ENCODE results near the gene CPT1B.
"Not testable (repeated sequence)": the region's sequence is repeated elsewhere in the genome, so short reads cannot be mapped to it uniquely, and the experiment has no call there.

Gene CPT1B

DNA sequence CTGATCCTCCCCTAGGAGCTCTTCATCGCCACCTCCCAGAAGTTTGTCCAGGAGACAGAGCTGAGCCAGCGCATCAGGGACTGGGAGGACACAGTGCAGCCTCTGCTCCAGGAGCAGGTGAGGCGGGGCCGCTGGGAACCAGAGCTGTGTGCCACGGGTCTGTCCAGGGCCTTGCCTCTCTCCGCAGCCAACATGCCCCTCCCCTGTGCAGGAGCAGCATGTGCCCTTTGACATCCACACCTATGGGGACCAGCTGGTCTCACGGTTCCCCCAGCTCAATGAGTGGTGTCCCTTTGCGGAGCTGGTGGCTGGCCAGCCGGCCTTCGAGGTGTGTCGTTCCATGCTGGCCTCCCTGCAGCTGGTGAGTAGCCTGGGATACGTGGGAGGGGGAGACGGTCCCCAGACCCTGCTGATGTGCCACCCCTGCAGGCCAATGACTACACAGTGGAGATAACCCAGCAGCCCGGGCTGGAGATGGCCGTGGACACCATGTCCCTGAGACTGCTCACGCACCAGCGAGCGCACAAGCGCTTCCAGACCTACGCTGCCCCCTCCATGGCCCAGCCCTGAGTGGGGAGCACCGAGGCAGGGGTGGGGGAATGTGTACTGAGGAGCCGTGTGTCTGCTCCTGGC is 55.3 kb downstream of the CPT1B start:
- DNase-seq (ENCODE audit: low spot score), result no peak
- ChIA-PET CTCF (no interaction called here), POLR2A (ENCODE audit: low non-redundant PET) (no interaction called here)
- peak overlapping the region; percentile 97 for H3K27ac ChIP-seq
- TF ChIP-seq, protein P1, sequence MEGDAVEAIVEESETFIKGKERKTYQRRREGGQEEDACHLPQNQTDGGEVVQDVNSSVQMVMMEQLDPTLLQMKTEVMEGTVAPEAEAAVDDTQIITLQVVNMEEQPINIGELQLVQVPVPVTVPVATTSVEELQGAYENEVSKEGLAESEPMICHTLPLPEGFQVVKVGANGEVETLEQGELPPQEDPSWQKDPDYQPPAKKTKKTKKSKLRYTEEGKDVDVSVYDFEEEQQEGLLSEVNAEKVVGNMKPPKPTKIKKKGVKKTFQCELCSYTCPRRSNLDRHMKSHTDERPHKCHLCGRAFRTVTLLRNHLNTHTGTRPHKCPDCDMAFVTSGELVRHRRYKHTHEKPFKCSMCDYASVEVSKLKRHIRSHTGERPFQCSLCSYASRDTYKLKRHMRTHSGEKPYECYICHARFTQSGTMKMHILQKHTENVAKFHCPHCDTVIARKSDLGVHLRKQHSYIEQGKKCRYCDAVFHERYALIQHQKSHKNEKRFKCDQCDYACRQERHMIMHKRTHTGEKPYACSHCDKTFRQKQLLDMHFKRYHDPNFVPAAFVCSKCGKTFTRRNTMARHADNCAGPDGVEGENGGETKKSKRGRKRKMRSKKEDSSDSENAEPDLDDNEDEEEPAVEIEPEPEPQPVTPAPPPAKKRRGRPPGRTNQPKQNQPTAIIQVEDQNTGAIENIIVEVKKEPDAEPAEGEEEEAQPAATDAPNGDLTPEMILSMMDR (conservative IDR thresholded peaks at IDR 0.05; ENCODE audit: low read depth), result no peak

DNA sequence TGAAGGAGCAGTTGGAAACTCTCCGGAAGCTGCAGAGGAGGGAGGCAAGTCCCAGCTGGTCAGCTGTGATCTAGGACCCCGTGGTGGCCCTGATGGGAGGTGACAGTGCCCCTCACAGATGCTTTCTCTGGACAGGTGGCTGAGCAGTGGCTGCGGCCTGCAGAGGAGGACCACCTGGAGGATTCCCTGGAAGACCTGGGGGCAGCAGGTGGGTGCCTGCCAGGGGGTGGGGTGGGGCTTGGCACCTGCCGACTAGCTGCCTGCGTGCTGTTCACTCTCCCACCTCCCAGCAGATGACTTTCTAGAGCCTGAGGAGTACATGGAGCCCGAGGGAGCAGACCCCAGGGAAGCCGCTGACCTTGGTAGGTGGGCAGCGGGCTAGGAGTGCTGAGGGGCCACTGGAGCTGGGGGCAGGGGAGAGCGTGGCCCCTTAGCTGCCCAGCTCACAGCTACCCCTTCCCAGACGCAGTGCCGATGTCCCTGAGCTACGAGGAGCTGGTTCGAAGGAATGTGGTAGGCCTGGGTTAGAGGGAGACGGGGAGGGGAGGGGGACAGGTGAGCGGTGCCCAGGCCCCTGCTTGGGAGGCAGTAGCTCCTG is 55.9 kb downstream of the CPT1B start:
- TF ChIP-seq, protein P1 (conservative IDR thresholded peaks at IDR 0.05; ENCODE audit: low read depth), result no peak
- no peak for DNase-seq (ENCODE audit: low spot score)
- H3K27ac ChIP-seq, result peak overlapping the region; percentile 97
- ChIA-PET CTCF (no interaction called here), POLR2A (ENCODE audit: low non-redundant PET) (no interaction called here)

DNA sequence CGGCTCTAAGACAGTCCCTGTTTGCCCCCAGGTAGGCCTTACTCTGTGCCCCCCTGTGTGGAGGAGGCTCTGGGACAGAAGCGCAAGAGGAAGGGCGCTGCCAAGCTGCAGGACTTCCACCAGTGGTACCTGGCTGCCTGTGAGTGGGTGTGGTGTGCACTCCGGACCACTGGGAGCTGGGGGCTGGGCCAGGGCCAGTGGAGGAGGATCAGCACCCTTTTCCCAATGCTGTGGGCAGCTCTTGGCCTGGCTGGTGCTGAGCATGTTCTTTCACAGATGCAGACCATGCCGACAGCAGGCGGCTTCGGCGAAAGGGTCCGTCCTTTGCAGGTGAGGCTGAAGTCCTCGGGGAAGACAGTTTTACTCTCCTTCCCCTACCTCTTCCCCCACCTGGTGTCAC is 56.5 kb downstream of the CPT1B start:
- POLR2A ChIA-PET (ENCODE audit: low non-redundant PET), result no interaction called here
- H3K27ac ChIP-seq, result peak overlapping the region; percentile 97; the same call in 1 of the 2 replicates
- TF ChIP-seq, protein P1 (conservative IDR thresholded peaks at IDR 0.05; ENCODE audit: low read depth), result no peak
- CTCF ChIA-PET, result no interaction called here
- DNase-seq (ENCODE audit: low spot score), result no peak

DNA sequence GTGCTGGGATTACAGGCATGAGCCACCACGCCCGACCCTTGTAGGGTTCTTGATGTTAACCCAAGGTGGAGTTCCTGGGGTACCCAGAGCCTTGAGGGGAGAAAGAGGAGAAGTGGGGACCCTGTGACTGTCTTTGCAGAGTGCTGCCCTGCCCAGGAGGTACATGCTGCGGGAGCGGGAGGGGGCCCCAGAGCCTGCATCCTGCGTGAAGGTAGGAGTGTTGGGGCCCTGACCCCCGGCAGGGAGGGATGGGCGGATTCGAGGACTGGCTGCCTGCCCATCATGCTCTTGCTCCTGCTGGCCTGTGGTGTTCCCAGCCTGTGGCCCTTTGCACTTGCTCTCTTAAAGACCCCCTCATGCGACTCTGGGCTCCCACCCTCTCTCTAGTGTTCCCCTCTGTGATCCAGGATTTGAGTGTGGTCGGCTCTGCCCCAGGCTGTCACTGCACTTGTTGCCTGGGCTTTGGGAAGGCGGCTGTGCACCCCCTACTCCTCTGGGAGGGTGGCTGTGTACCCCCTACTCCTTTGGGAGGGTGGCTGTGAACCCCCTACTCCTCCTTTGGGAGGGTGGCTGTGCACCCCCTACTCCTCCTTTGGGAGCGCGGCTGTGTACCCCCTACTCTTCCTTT is 57.3 kb downstream of the CPT1B start:
- H3K27ac ChIP-seq, result no peak overlapping the region
- TF ChIP-seq, protein P1 (conservative IDR thresholded peaks at IDR 0.05; ENCODE audit: low read depth), result no peak
- DNase-seq (ENCODE audit: low spot score), result no peak
- CTCF ChIA-PET, result no interaction called here
- POLR2A ChIA-PET (ENCODE audit: low non-redundant PET), result no interaction called here

DNA sequence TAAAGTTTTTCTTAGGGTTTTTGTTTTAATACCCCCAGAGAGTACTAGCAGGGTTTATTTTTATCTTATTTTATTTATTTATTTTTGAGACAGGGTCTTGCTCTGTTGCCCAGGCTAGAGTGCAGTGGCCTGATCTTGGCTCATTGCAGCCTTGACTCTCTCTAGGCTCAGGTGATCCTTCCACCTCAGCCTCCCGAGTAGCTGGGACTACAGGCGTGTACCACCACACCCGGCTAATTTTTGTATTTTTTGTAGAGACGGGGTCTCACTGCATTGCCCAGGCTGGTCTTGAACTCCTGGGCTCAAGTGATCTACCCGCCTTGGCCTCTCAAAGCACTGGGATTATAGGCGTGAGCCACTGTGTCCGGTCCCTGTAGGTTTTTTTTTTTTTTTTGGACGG is 58.0 kb downstream of the CPT1B start:
- H3K27ac ChIP-seq; CTCF ChIA-PET; POLR2A ChIA-PET (ENCODE audit: low non-redundant PET); DNase-seq (ENCODE audit: low spot score): not testable (repeated sequence)

DNA sequence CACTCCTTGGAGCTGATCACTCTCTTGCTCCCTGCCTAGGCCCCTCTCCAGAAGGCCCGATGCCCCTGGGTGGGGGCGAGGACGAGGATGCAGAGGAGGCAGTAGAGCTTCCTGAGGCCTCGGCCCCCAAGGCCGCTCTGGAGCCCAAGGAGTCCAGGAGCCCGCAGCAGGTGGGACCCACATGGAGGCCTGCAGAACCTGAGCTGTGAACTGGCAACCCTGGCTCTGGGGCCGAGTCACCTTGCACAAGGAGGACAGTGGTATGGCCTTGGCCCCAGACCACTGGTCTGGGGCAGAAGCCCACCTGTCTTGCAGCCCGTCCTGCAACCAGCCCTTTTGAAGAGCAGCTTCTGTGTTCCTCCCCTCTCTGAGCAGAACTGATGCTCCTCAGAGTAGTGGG is 59.1 kb downstream of the CPT1B start:
- POLR2A ChIA-PET (ENCODE audit: low non-redundant PET), result no interaction called here
- H3K27ac ChIP-seq, result peak overlapping the region; percentile 16
- no peak for DNase-seq (ENCODE audit: low spot score)
- TF ChIP-seq, protein P1 (conservative IDR thresholded peaks at IDR 0.05; ENCODE audit: low read depth), result no peak
- CTCF ChIA-PET, result interaction anchor here (0.6 kb wide), 1 partner anchor 267 kb away, joined by 4 read pairs; no protein-coding TSS in a partner anchor

All from RWPE1 (cell line).